Astrocyte of the hippocampus (primary cell): ENCODE measurements around the gene ANKFN1.
A peak's percentile ranks its signal among the peaks of the same experiment; 100 is the strongest.
"Not testable (repeated sequence)": the region's sequence is repeated elsewhere in the genome, so short reads cannot be mapped to it uniquely, and the experiment has no call there.

ENCODE experiments used
- DNase-seq: peaks from one replicate; pipeline ENCODE4 v3.0.0; 2011; ENCODE audit warnings: low read depth, low spot score

ANKFN1 gene

DNA sequence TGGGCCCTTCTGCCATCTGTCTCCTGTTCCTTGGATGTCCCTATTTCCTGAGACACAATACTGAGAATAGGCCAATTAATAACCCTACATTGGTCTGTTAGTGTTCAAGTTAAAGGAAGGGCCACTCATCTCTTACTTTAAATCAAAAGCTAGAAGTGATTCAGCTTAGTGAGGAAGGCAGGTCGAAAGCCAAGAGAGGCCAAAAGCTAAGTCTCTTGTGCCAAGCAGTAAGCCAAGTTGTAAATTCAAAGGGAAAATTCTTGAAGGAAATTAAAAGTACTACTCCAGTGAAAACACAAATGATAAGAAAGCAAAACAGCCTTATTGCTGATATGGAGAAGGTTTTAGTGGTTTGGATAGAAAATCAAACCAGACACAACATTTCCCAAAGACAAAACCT lies 28.8 kb downstream of the ANKFN1 start:
- no peak for DNase-seq

DNA sequence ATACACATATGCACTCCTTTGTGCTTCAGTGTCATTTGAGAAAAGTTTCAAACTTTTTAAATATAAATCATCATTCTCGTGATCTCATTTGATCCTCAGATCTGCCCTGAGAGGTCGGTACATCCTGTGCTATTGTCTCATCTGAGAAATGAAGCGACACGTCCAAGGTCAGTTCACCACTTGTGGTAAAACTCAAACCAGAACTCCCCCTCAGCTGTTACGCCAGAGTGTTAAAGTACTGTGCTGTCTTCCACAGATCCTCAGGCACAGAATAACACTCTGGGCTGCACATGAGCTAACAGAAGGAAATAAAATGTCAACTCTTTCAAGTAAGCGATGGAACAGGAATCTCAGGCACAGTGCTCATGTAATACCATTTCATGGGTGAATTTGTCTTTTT lies 31.4 kb downstream of the ANKFN1 start:
- no peak for DNase-seq

DNA sequence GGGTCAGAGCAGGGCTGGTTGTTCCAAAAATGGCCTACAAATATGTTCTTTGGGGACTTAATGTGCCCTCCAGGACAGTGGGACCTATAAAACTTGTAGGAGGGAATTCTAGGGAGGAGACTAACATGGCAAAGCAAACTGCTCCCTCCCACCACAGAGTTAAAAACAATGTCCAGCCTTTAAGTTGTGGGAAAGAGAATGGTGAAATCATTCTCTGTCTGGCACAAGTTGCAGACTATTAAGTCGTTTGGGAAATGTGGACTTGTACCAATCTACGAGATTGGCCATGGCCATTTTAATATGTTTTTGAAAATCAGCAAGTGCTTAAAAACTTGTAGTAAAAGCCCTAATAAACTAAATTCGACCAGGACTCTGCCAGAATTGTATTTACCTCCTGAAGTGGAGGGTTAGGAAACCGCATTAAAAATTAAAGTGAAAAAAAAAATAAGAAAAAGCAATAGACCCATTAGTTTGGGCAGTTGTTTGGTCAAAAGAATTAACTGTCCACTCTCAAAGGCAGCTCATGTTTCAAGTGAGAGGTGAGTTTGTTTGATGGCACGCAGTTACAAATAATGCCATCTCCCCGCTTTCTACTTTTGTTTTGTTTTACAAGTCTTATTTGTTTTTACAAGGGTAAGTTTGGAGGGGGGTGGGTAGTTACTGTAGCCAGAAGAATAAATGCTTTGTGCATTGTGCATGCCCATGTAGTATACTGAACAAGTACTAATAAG lies 32.4 kb downstream of the ANKFN1 start:
- DNase-seq: peak; percentile 26

DNA sequence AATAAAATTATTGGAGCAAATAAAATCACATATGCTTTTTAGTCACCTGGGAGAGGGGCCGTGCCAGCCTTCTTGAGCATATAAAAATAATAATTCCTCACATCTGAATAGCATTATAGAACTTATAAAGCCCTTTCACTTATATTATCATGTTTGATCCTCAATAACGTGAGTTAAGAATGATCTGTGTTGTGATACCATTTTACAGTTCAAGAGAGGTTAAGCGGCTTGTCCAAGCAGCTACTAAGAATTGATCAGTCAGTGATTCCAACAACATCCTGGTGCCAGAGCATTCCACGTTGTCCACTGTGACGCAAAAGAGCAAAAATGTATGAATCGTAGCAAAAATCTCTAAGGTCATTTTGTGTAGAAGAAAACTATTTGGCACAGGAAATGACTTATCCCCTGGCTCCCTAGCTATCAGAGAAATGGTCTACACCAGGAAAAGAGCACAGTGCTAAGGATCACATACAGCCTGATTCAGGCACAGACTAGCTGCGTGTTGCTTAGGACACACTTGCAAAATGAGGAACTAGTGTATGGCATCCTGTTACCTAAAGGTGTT lies 33.0 kb downstream of the ANKFN1 start:
- peak; percentile 72 for DNase-seq

DNA sequence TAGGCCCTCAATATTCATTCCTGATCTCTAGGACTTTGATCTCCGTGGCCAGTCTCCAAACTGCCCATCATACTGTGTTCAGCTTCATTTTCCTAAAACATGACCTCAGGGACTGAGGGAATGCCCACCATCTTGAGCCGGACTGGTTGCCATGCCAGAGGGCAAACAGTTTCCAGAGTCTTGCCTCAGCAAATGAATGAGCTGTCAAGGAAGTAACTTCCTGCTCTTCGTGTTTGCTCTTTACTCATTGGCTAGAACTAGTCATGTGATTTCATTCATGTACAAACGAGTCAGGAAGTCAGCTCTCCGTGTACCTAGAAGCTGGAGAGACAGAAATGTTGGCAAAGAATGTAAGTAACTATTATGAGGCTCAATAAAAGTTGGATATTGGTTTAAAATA lies 50.2 kb downstream of the ANKFN1 start:
- DNase-seq: no peak

DNA sequence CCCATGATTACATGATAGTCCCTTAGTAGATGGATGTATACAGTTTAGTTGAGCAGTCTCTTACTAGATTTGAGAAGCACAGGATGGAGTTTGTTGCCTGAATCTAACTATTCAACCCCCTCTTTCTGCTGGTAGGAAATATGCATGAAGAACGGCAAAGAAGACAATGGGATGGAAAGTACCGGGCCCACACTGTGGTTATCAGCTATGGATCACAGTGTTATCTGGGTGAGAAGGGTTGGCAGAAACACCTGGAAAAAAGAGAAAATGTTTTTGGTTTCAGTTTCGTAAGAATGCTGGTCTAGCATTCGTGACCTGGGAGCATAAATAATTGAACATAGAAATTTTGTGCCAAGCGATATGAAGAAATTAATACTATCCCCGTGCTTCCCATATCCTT lies 53.1 kb downstream of the ANKFN1 start:
- no peak for DNase-seq

DNA sequence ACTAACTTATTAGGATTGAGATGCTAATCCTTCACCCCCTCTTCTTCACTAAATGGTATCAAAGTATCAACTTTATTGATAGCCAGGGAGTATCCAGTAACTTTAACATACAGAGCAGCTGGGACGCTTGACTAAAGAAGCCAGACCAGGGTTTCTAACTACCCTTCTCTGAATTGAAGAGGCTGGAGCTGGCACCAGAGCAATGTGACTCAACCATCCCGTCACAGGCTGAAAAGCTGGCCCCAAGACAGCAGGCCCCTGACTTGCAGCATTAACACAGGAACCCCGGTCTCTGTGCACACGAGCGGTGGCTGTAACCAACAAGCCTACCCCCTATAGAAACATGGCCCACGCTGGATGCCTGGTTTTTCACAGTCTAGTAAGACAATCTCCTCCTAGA lies 59.8 kb downstream of the ANKFN1 start:
- DNase-seq: peak; percentile 65

DNA sequence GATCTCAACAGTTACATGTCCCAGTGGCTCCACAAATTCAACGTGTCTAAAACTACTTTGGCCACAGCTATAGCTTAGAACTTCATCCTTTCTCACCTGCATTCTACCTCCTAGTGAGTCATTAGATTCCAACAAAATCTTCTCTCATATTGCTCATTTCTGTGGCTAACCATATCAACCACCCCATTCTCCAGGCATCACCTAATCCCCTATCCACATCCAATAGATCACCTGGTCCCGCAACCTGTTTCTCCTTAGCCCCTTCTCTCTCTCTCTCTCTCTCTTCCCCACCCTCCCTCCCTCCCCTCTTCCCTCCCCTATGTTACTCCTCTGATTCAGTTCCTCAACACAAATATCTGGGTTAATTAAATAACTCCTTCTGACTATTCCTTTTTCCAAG lies 64.6 kb downstream of the ANKFN1 start:
- no peak for DNase-seq

DNA sequence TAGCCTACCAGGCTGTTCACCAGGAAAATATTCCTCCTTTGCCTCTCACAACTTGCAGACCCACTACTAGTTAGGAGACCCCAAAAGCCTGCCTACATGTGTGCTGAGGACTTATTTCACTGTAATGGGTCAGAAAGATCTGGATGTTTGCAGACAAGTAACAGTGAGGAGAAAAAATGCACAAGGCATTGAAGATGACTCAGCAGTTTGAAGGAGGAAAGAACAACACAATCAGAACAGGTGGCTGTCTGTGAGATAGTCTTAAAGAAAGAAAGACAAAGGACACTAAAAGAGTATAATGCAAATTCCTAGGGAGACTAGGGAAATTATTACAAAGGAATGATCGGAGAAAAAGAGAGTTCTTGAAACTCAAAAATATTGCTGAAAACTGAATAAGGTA lies 69.0 kb downstream of the ANKFN1 start:
- DNase-seq: peak; percentile 8

DNA sequence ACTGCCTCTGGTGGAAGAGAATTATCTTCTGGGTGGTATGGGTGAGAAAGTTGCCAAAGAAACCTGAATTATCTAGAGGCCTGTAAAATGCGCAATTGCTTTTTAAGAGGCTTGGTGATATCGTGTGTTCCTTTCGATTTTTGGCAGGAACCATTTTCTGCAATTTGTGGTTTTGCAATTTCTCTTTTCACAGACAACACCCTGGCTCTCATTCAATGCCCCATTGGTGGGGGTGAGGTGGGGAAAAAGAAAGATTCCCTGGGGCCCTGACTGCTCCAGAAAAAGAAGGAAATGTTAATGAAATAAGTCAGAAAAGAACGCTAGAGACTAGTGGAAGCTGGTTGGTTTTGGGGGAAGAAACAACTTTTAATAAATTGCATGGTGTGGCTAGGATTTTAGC lies 77.4 kb downstream of the ANKFN1 start:
- DNase-seq: peak; percentile 58

DNA sequence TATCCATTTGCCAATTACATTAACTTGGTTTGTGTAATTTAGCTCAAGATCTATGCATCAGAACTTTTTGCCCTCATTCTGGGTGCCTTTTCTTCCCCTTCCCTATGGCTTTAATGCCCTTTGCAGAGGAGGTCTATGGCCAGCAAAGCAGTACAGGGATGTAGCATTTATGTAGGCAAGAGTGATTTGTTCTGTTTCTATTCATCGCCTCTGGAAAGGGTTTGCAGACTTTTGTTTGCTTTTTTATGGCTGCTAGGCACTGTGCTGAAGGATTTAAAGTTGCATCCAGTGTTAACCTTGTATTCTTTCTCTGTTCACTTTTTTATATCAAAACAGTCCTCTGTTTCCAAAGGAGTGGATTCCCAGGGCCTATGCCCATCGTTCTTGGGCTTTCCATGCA lies 78.0 kb downstream of the ANKFN1 start:
- DNase-seq: no peak

DNA sequence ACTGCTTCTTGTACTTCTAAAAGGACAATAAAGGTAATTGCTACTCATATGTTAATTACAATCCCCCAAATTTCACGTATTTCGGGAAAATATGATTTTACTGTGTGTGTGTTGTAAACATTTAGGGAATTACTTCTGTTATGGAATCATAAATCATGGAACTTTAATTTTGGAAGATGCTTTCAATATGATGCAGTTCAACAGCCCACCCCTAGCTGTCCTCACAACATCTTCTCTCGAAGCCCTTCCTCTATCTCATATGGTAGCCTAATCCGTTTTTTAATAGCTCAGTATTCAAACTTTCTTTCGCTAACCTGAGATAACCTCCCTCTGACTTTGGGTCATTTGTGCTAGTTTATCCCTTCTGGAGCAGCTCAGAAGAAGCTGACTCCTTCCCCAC lies 78.4 kb downstream of the ANKFN1 start:
- DNase-seq: no peak

DNA sequence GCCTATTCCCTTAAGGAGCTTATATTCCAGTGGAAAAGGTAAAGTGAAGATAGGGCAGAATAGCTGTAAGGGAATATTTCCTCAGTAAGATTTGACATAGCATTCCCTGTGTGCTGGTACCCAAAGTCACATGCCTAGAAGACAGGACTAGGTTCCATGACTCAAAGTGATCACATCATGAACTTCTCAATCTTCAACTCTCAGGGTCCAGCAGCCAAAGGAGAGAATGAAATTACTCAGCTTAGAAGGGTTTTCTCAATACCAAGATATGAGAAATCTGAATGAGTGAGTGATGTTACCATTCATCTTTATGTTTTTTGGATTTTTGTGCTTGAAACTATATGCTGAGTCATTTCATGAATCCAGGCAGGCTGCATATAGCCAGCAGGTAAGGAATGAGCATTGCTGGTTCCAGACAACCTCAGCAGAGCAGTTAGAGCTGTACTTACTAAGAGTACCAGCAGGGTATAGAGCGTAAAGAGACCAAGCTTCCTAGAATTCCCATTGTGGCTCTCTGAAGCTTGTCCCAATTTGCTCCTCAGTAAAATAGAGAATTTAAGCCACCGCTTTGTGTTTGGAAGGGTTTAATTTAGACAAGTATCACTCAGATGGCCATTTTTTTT lies 91.1 kb downstream of the ANKFN1 start:
- no peak for DNase-seq

DNA sequence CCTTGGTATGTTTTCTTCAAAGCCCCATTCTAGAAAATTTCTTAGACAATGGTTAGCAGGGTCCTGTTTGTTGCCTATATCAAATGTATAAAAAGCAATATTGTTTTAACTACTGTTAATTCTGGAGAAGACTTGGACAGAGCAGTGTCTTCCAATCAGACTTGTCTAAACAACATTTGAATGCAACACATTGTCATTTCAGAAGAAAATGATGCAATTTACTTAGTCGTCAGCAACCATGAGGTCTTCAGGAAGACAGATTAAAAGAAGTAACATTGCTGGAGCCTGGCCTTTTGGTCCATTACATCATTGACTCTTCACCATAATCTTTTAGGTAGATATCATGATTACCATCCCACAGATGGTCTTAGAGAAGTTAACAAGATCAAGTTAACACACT lies 94.5 kb downstream of the ANKFN1 start:
- no peak for DNase-seq

DNA sequence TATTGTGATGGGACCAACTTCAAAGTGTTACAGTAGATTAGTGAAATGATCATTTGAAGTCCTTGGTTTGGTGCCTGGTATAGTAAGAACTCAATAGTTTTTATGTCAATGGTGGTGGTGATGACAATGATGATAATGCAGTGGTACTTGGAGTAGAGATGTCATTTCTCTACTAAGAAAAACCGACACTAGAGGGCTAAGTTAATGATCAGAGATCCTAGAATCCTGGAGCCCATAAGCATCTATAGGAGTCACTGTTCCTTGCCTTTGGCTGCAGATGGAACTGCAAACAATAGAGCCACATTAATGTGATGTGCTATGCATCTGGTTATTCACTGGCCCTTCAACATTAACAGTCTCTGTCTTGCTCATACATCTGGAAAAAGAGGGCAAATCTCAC lies 103.8 kb downstream of the ANKFN1 start:
- DNase-seq: no peak

DNA sequence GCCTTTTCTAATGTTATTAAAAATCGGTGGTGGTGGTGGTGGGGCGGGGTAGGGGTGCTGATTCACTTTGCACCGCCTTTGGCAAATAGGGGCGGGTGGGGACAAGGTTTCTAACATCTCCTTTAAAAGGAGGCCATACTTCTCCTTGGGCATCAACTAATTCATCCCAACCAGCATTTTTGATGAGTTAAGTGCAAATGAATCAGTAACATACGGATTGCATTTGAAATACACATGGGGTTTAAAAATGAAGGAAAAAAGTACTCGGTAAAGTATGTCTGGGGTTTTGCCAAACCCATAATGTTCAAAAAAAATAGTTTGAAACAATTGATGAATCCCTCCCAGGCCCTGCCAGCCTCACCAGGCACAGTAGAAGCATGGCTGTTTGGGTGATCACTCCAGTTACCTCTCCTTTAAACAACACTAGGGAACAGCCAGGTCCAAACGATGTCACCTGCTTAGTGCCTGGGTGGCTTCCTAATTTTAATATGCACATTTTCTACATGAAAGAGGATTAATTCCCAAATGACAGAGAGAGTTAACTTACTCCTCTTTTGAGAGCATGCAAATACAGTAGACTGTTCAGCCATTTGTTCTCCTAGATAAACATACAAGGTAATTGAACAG lies 107.2 kb downstream of the ANKFN1 start:
- no peak for DNase-seq

DNA sequence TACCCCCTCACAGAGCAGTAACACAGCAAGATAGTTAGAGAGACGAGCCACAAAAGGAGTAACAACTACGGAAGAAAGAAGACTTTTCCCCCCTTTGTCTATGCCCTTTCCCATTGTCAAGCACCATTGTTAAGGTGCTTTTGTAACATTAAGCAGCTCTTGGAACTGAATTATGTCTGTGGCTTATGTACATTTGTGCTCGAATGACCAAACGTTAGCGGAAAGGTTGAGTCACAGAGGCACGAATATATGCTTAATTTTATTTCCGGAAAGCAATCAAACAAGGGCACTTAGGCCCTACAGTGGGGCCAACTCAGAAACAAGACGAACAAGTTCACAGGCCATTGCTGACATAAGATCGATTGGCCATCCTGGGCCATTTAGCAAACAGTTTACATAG lies 109.5 kb downstream of the ANKFN1 start:
- peak; percentile 5 for DNase-seq

DNA sequence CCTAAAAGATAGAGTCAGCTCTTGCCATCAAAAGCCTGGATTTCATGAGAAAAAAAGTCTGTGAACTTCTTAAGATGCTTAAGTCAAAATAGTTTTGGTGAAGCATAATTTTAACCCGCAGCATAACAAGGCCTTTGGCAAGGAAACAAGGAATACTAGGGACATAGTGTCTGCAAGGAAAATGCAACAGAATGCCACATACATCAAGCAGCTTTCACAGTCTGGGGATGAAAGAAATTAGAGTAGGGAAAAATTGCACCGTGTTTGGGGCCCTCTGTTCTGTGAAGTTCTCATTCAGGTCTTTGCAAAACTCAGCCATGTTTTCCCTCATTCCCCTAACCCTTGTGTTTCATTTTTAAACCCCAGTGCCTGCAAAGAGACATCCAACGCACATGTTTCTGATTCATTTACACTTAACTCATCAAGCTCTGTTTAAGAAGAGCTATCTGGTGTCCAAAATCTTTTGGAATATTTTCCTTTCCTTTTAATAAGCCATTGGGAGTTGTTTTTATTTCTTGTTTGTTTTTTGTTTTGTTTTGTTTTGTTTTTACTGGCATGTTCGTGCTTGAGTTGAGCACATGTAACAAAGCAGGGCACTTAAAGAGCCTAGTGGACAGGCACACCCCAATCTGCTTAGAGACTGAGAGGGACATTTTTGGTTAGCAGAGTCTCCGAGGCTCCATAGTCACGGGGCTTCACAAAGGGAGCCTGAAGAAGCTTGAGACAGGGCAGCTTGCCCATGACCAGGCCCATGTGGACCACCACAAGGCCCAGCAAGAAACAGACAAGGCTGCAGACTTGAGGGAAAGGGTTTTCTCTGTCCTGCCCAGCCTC lies 116.5 kb downstream of the ANKFN1 start:
- DNase-seq: no peak

DNA sequence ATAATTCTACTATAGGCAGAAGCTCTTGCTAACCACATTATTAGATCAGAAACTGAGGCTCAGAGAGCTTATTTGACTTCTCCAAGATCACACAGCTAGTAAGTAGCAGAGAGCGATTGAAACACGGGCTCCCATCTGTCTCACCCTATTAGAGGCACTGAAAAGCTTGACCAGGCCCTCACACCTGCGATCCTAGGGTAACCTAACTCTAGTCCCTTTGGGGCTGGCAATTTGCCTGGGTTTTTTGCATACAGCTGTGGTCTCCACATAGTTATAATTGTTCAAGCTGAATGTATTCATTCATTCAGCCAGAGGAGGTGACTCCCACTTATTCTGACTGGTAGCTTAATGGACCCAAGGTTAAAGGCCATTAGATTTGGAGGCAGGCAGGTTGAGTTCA lies 121.2 kb downstream of the ANKFN1 start:
- DNase-seq: no peak

DNA sequence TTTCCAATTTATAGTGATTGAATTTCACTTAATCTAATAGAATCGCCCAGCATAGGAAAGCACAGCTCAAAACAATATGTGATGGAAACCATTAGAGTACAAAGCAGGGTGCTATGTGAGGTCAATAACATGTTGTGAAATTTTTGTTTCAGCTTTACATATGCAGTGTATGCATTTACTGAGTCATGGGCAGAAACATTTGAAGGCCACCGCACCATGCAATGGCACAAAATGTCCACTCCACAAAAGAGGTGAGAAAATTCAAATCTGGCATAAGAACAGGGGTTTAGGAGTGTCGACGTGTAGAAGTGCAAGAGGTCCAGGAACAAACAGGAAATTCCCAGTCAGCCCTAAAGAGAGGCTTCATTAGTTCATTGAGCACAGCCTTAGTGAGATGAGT lies 131.2 kb downstream of the ANKFN1 start:
- no peak for DNase-seq

DNA sequence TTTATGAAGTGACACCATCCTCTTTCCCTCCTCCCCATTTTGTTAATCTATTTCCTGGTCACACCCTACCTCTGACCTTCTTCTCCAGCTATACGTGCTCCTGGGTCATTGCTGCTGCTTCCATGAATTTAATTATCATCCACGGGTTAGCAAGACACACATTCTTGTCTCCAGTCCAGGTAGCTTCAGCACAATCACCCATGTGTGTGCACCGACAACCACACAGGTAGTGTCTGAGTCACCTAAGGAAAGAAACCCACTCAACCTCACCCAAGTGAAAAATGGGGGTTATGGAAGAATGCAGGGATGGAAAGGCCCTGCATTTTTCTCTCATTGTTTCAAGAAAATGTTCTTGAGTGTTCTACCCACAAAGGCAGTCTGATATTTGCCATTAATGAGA lies 135.5 kb downstream of the ANKFN1 start:
- DNase-seq: not testable (repeated sequence)

DNA sequence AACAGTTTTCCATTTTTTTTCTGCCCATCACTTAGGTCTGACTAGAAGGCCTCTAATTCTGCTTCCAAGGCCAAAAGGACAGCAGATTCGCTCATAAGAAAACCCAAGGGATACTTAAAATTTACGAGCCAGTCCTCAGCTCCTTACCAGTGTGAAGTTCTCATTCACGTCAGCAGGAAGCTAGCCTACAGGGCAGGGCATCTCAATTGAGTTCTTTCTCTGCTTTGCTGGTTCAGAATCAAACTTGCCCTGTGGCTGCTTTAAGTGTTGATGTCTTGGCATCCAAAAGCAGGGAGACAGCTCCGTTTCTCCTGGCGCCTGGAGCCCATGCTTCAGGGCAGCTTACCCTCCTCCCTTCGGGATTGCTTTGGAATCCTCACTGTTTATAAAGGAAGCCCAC lies 136.0 kb downstream of the ANKFN1 start:
- no peak for DNase-seq
